Mesodermal cell (in vitro differentiated cells): ENCODE measurements around the gene RELCH. TPM values are rescaled to one million over a fixed set of nuclear protein-coding genes. Genes with fewer than 3 reads are reported as not detected.

Experiments used
- H3K27ac ChIP-seq: 2 replicates; pipeline ENCODE4 v1.7.0; 2013; ENCODE audit warnings: mild to moderate bottlenecking, low read depth, low read length, moderate library complexity; ENCODE audit not compliant: severe bottlenecking
- H3K36me3 ChIP-seq: 2 replicates; pipeline ENCODE4 v1.7.1; 2013; ENCODE audit warnings: mild to moderate bottlenecking, low read length, moderate library complexity; ENCODE audit not compliant: control insufficient read depth, insufficient read depth
- H3K4me1 ChIP-seq: one replicate; pipeline ENCODE4 v1.7.1; 2013; ENCODE audit warnings: mild to moderate bottlenecking, low read length; ENCODE audit not compliant: insufficient read depth, control insufficient read depth, poor library complexity, severe bottlenecking
- H3K4me3 ChIP-seq: 2 replicates; pipeline ENCODE4 v1.7.0; 2013; ENCODE audit warnings: low read length, control low read depth, mild to moderate bottlenecking; ENCODE audit not compliant: insufficient read depth, poor library complexity, severe bottlenecking; ENCODE audit errors: extremely low read depth
- H3K9me3 ChIP-seq: 2 replicates; pipeline ENCODE4 v1.7.1; 2013; ENCODE audit warnings: mild to moderate bottlenecking, low read length, moderate library complexity; ENCODE audit not compliant: control insufficient read depth
- WGBS, 2 experiments: methylation state at CpG; one replicate each; pipeline ENCODE4 v1.1.5; 2013; ENCODE audit warnings: missing lambda C conversion rate in 2 of 2; ENCODE audit not compliant: insufficient coverage in 2 of 2; 5-methylcytosine and 5-hydroxymethylcytosine counted together
- polyA plus RNA-seq, 2 experiments: library from polyadenylated mRNA; stranded (reverse); fragments of 50-300 nt; gene quantifications; one replicate each; pipeline ENCODE4 v1.2.3, GENCODE V29; 2013

RELCH gene, protein sequence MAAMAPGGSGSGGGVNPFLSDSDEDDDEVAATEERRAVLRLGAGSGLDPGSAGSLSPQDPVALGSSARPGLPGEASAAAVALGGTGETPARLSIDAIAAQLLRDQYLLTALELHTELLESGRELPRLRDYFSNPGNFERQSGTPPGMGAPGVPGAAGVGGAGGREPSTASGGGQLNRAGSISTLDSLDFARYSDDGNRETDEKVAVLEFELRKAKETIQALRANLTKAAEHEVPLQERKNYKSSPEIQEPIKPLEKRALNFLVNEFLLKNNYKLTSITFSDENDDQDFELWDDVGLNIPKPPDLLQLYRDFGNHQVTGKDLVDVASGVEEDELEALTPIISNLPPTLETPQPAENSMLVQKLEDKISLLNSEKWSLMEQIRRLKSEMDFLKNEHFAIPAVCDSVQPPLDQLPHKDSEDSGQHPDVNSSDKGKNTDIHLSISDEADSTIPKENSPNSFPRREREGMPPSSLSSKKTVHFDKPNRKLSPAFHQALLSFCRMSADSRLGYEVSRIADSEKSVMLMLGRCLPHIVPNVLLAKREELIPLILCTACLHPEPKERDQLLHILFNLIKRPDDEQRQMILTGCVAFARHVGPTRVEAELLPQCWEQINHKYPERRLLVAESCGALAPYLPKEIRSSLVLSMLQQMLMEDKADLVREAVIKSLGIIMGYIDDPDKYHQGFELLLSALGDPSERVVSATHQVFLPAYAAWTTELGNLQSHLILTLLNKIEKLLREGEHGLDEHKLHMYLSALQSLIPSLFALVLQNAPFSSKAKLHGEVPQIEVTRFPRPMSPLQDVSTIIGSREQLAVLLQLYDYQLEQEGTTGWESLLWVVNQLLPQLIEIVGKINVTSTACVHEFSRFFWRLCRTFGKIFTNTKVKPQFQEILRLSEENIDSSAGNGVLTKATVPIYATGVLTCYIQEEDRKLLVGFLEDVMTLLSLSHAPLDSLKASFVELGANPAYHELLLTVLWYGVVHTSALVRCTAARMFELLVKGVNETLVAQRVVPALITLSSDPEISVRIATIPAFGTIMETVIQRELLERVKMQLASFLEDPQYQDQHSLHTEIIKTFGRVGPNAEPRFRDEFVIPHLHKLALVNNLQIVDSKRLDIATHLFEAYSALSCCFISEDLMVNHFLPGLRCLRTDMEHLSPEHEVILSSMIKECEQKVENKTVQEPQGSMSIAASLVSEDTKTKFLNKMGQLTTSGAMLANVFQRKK
- 18.2 TPM for polyA plus RNA-seq (2013, experiment 1 of 2)
- 17.1 TPM for polyA plus RNA-seq (2013, experiment 2 of 2)

DNA sequence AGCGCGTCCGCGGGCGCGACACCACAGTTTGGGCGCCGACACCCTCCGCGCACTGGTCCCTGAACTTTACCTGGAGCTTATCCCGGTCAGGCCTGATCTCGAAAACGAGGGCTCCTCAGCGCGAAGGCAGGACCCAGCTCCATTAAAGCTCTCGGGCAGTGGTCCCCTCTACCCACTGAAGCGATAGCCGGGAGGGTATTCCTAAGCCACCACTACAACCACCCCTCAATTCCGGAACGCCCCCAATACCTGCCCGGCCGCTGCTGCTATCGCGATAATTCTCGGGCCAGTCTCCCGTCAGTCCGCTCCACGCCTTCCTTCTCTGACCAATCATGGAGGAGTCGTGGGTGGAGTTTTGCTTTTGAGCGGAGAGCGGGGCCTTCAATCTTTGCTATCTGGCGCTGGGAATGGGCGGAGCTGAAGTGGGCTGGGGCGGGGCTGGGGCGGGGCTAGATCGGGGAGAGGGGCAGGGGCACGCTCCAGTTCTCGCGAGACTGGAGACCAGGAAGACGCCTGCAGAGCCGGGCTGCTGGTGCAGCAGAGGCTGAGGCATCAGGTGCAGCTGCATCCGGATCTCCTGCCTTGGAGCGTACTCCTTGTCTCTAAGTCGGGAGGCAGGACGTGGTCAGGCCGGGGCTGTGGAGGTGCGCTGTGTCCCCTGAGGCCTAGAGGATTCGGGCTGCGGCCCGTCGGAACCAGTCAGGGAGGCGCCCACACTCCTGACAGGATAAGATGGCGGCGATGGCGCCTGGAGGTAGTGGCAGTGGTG, at the start of gene RELCH, which contains the start of gene PIGN:
TSS of gene RELCH (plus strand) at position 482 of the 769 bp plus-strand sequence. CDS start at position 733, 251 bp downstream.
TSS of gene PIGN (minus strand) at position 283 of the 769 bp plus-strand sequence. CDS start 25,703 bp downstream, outside the sequence.
- H3K4me1 ChIP-seq, result no peaks in the 10 kb centered on the region
- 0% methylated on average over 33 to 36 of the region's 55 CpGs for WGBS, 2 experiments
- H3K27ac ChIP-seq, result peak within 1 kb of the TSS; percentile 93
- H3K4me3 ChIP-seq, result peak within 1 kb of the TSS; percentile 94
- H3K9me3 ChIP-seq, result no peaks in the 10 kb centered on the region
- no peaks in the 10 kb centered on the region for H3K36me3 ChIP-seq

DNA sequence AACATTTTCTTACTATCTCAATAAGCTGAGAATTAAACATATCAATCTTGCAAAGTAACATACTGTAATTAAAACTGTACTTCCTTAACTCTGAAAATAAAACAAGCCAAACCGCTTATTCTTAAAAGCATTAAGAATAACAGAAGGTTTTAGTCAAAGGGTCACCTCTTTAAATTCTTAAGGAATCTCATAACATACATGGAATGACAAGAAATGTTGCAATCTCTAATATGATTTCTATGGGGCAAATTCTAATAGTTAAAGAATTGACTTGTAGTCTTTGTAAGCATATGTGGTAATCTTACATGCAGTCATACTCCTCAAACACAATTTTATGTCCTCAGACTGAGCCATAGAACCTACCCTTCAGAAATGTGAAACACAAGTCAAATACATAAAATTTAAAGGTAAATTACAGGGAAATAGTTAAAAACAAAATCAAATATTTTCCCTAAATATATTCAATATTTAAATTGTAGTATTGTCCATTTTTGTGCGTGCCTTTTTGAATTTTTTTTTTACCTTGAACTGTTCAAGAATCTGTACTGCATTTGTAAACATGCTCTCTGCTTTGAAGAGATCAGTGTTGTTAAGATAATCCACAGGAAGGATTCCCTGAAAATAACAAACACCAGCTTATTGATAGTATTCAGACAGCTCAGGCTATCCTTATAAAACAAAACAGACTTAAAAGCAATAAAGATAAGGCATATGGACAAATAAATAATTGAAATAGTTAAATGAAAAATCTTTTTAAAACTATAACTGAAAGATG, 48.4 kb upstream of the RELCH start:
- no CpG with 5 or more reads among the region's 2 CpGs for WGBS, 2 experiments
- Histone ChIP-seq H3K4me1 (no peaks in the 10 kb centered on the region), H3K9me3 (no peaks in the 10 kb centered on the region), H3K4me3 (no peak overlapping the region), H3K36me3 (peaks cover 9% of the 10 kb centered on the region), H3K27ac (no peak overlapping the region)

- WGBS, 2 experiments, result no CpG with 5 or more reads among the region's 1 CpG
- no peaks in the 10 kb centered on the region for H3K9me3 ChIP-seq
- H3K36me3 ChIP-seq, result peaks cover 9% of the 10 kb centered on the region
- H3K4me1 ChIP-seq, result no peaks in the 10 kb centered on the region
- no peak overlapping the region for H3K27ac ChIP-seq
- H3K4me3 ChIP-seq, result no peak overlapping the region
Observed at GRCh38 chr18:62140259-62140658, 46.8 kb upstream of the RELCH start.

- no peaks in the 10 kb centered on the region for H3K36me3 ChIP-seq
- no peak overlapping the region for H3K4me3 ChIP-seq
- H3K9me3 ChIP-seq, result no peaks in the 10 kb centered on the region
- no peak overlapping the region for H3K27ac ChIP-seq
- no peaks in the 10 kb centered on the region for H3K4me1 ChIP-seq
- 93 to 94% methylated on average over 2 of the region's 2 CpGs for WGBS, 2 experiments
Observed at GRCh38 chr18:62144338-62144737, 42.7 kb upstream of the RELCH start.

GRCh38 chr18:62151068-62151771, 35.8 kb upstream of the RELCH start:
- Histone ChIP-seq H3K4me1 (no peaks in the 10 kb centered on the region), H3K36me3 (no peaks in the 10 kb centered on the region), H3K4me3 (no peak overlapping the region), H3K27ac (no peak overlapping the region), H3K9me3 (no peaks in the 10 kb centered on the region)
- 97 to 99% methylated on average over 6 of the region's 9 CpGs for WGBS, 2 experiments

GRCh38 chr18:62152844-62153243, 34.2 kb upstream of the RELCH start:
- H3K4me1 ChIP-seq, result no peaks in the 10 kb centered on the region
- H3K27ac ChIP-seq, result no peak overlapping the region
- no peak overlapping the region for H3K4me3 ChIP-seq
- H3K9me3 ChIP-seq, result no peaks in the 10 kb centered on the region
- H3K36me3 ChIP-seq, result no peaks in the 10 kb centered on the region
- WGBS, 2 experiments, result 89 to 100% methylated on average over 1 of the region's 1 CpG

GRCh38 chr18:62157843-62158242, 29.2 kb upstream of the RELCH start:
- no peaks in the 10 kb centered on the region for H3K4me1 ChIP-seq
- no peaks in the 10 kb centered on the region for H3K36me3 ChIP-seq
- no peak overlapping the region for H3K27ac ChIP-seq
- no peaks in the 10 kb centered on the region for H3K9me3 ChIP-seq
- H3K4me3 ChIP-seq, result no peak overlapping the region
- 78 to 100% methylated on average over 1 of the region's 1 CpG for WGBS, 2 experiments

- Histone ChIP-seq H3K4me3 (no peak overlapping the region), H3K9me3 (no peaks in the 10 kb centered on the region), H3K4me1 (no peaks in the 10 kb centered on the region), H3K27ac (no peak overlapping the region), H3K36me3 (no peaks in the 10 kb centered on the region)
- WGBS, 2 experiments, result 100% methylated on average over 1 to 3 of the region's 7 CpGs
Observed at GRCh38 chr18:62164310-62164709, 22.7 kb upstream of the RELCH start.

GRCh38 chr18:62164855-62165487, 22.1 kb upstream of the RELCH start:
- no peaks in the 10 kb centered on the region for H3K36me3 ChIP-seq
- WGBS, 2 experiments, result 78 to 90% methylated on average over 4 to 5 of the region's 5 CpGs
- H3K27ac ChIP-seq, result no peak overlapping the region
- no peaks in the 10 kb centered on the region for H3K4me1 ChIP-seq
- H3K4me3 ChIP-seq, result no peak overlapping the region
- no peaks in the 10 kb centered on the region for H3K9me3 ChIP-seq
